Muscle of leg (tissue), 11 donors: ENCODE data around the gene LOX. TPM values are rescaled to one million over a fixed set of nuclear protein-coding genes. Genes with fewer than 3 reads are reported as not detected.

ENCODE experiments used
- DNase-seq: peaks from one replicate; pipeline ENCODE4 v3.0.0; 2013
- H3K27ac ChIP-seq: one replicate; pipeline ENCODE4 v1.5.1; 2013; ENCODE audit warnings: mild to moderate bottlenecking, low read length, control low read depth
- H3K27me3 ChIP-seq: one replicate; pipeline ENCODE4 v1.6.1; 2013; ENCODE audit warnings: low read length; ENCODE audit not compliant: control insufficient read depth, insufficient read depth
- H3K36me3 ChIP-seq: one replicate; pipeline ENCODE4 v1.6.1; 2013; ENCODE audit warnings: low read length; ENCODE audit not compliant: control insufficient read depth, insufficient read depth
- H3K4me1 ChIP-seq: one replicate; pipeline ENCODE4 v1.6.1; 2013; ENCODE audit warnings: low read length; ENCODE audit not compliant: control insufficient read depth, insufficient read depth
- H3K4me3 ChIP-seq: one replicate; pipeline ENCODE4 v1.5.1; 2013; ENCODE audit warnings: low read length, control low read depth
- H3K9me3 ChIP-seq: replicated peaks from 2 replicates; pipeline ENCODE4 v1.6.1; 2013; ENCODE audit warnings: low read depth, low read length; ENCODE audit not compliant: control insufficient read depth
- WGBS: methylation state at CpG from one replicate; pipeline ENCODE4 v1.1.5; 2013; ENCODE audit warnings: missing lambda C conversion rate; ENCODE audit not compliant: insufficient coverage; 5-methylcytosine and 5-hydroxymethylcytosine counted together
- polyA plus RNA-seq, 8 donors: library from polyadenylated mRNA; unstranded; fragments of 120-200 nt; gene quantifications; one replicate each; pipeline versions ENCODE4 v1.2.1 to v1.2.3, GENCODE V29; 2013; ENCODE audit warnings: inconsistent platforms in 1 of 8, low replicate concordance in 1 of 8; ENCODE audit not compliant: insufficient read length in 8 of 8, insufficient read depth in 1 of 8
- total RNA-seq: library from RNA; stranded (reverse); fragments of 120-200 nt; gene quantifications from one replicate; pipeline ENCODE4 v1.2.4, GENCODE V29; 2013

LOX gene
- total and polyA plus RNA-seq, 9 donors = 26.6 to 139 (median 51.9) TPM

- no peaks in the 10 kb centered on the region for H3K9me3 ChIP-seq
- H3K4me1 ChIP-seq = no peaks in the 10 kb centered on the region
- H3K4me3 ChIP-seq = no peak overlapping the region
- no peaks in the 10 kb centered on the region for H3K27me3 ChIP-seq
- no peak overlapping the region for H3K27ac ChIP-seq
- no peak for DNase-seq
- H3K36me3 ChIP-seq = peaks cover 2% of the 10 kb centered on the region
Observed at GRCh38 chr5:122030251-122030650, 47.8 kb downstream of the LOX start.

DNA sequence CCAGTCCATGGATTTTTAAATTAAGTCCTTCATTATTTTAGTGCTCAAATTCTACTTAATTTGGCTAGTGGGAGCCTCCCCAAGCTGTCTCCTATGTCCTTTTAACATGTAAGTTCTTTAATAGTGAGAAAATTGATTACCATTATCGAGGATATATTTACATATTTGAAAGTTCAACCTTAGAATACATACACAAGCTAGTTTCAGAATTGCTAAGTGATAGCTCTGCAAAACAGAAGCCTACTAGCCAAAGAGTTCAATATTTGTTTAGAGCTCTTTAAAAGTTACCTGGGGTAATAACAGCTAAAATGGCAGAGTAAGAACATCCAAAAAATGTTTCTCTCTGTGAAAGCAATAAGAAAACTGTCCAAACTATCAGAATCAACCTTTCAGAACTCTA is 48.2 kb downstream of the LOX start:
- Histone ChIP-seq H3K9me3 (no peaks in the 10 kb centered on the region), H3K27ac (no peak overlapping the region), H3K4me3 (no peak overlapping the region), H3K4me1 (no peaks in the 10 kb centered on the region), H3K27me3 (no peaks in the 10 kb centered on the region), H3K36me3 (peaks cover 2% of the 10 kb centered on the region)
- DNase-seq = no peak
- no CpG with 5 or more reads among the region's 1 CpG for WGBS

- WGBS = no CpG with 5 or more reads among the region's 2 CpGs
Observed at GRCh38 chr5:122022966-122023365, 55.1 kb downstream of the LOX start.

DNA sequence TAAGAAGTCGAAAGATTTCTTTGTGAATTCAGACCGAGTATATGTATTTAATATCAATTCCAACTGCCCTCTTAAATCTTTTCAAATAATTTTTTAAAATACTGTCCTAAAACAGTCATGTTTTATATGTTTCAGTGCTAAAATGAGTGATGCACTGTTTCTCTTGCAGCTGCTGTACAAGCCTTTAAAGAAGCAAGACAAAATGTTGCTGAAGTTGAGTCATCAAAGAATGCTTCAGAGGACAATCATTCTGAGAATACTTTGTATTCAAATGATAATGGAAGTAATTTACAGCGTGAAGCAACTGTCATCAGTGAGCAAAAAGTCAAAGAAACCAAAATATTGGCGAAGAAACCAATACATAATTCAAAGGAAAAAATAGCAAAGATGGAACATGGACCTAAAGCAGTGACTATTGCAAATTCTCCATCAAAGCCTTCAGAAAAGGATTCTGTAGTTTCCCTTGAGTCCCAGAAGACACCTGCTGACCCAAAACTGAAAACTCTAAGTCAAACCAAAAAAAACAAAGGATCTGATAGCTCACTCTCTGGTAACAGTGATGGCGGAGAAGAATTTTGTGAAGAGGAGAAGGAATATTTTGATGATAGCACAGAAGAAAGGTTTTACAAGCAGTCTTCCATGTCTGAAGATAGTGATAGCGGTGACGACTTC is 58.0 kb downstream of the LOX start:
- no peaks in the 10 kb centered on the region for H3K4me1 ChIP-seq
- no peak overlapping the region for H3K27ac ChIP-seq
- no peak overlapping the region for H3K4me3 ChIP-seq
- 100% methylated on average over 2 of the region's 7 CpGs for WGBS
- H3K27me3 ChIP-seq = no peaks in the 10 kb centered on the region
- no peaks in the 10 kb centered on the region for H3K9me3 ChIP-seq
- peaks cover 15% of the 10 kb centered on the region for H3K36me3 ChIP-seq
- DNase-seq = no peak

More at GRCh38 chr5:122022966-122023365, 55.1 kb downstream of the LOX start:
- DNase-seq = no peak
- Histone ChIP-seq H3K36me3 (peaks cover 17% of the 10 kb centered on the region), H3K9me3 (no peaks in the 10 kb centered on the region), H3K4me3 (no peak overlapping the region), H3K27ac (no peak overlapping the region), H3K4me1 (no peaks in the 10 kb centered on the region), H3K27me3 (no peaks in the 10 kb centered on the region)

GRCh38 chr5:122015471-122015870 is 62.6 kb downstream of the LOX start:
- H3K27ac ChIP-seq = no peak overlapping the region
- no peaks in the 10 kb centered on the region for H3K9me3 ChIP-seq
- H3K4me3 ChIP-seq = no peak overlapping the region
- no peaks in the 10 kb centered on the region for H3K4me1 ChIP-seq
- DNase-seq = peak; percentile 11
- peaks cover 5% of the 10 kb centered on the region for H3K36me3 ChIP-seq
- no peaks in the 10 kb centered on the region for H3K27me3 ChIP-seq
- no CpG with 5 or more reads among the region's 5 CpGs for WGBS

GRCh38 chr5:122014236-122014935 is 63.7 kb downstream of the LOX start:
- Histone ChIP-seq H3K9me3 (no peaks in the 10 kb centered on the region), H3K4me3 (no peak overlapping the region), H3K36me3 (no peaks in the 10 kb centered on the region), H3K27me3 (no peaks in the 10 kb centered on the region), H3K27ac (no peak overlapping the region), H3K4me1 (no peaks in the 10 kb centered on the region)
- DNase-seq = no peak
- no CpG with 5 or more reads among the region's 6 CpGs for WGBS

Other genes starting within 250 kb of the LOX start
- gene FTMT, start 226.4 kb downstream of the LOX start, total RNA-seq = not detected
- not detected for gene FTMT, start 226.4 kb downstream of the LOX start, polyA plus RNA-seq
- 13.9 TPM for gene SRFBP1, start 116.3 kb downstream of the LOX start, total RNA-seq
- gene SRFBP1, start 116.3 kb downstream of the LOX start, polyA plus RNA-seq = 10 to 100 TPM in 5 of 8 donors, 1 to 10 TPM in 3; 6.0 to 13.3 (median 10.2) TPM
- 0.66 TPM for gene ZNF474, start 51.3 kb upstream of the LOX start, total RNA-seq
- 1 to 10 TPM in 7 of 8 donors, under 1 TPM in 1; 0.96 to 5.1 (median 2.1) TPM for gene ZNF474, start 51.3 kb upstream of the LOX start, polyA plus RNA-seq
- 10.3 TPM for gene SNCAIP, start 234.0 kb upstream of the LOX start, total RNA-seq
- 10 to 100 TPM in 3 of 8 donors, 1 to 10 TPM in 5; 5.3 to 13.2 (median 8.5) TPM for gene SNCAIP, start 234.0 kb upstream of the LOX start, polyA plus RNA-seq